Stimulated activated CD8-positive, alpha-beta memory T cell treated with anti-CD3 and anti-CD28 coated beads, Interleukin-4, amount 100 ng/mL, for 48 hours (primary cell): Measurements from ENCODE around the gene KRT16.
"Not testable (repeated sequence)": the region's sequence is repeated elsewhere in the genome, so short reads cannot be mapped to it uniquely, and the experiment has no call there.

Experiments used
- DNase-seq: peaks from one replicate; pipeline ENCODE4 v3.0.0-alpha.2; 2020

The KRT16 gene

DNA sequence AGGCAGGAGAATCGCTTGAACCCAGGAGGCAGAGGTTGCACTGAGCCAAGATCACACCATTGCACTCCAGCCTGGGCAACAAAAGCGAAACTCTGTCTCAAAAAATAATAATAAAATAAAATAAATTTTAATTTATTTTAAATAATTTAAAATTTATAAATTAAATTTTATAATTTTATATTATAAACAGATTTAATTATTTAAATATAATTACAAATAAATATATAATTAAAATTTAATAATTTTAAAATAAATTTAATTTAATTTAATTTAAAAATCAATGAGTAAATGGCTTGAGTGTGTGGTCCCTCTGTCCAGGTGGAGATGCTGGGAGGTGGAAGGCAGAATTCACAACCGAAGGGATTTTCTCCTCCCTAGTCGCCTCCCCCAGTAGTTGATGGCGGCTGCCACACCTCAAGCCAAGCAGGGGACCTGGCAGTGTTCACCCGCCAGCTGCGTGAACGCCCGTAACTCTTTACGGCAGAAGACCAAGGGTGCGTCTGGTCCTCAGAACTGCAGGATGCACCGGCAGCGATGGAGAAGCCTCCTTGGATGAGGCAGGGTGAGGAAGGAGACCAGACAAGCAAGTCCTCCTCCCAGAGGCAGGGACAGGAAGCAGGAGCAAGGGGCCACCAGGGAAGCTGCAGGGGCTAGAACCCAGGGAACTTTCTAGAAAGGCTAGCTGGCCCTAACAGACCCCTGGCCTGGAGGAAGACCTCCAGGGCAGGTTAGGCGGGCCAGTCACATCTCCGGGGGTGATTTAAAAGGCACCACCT lies 34.7 kb upstream of the KRT16 start:
- no peak for DNase-seq

GRCh38 chr17:41642252-41643156 lies 29.9 kb upstream of the KRT16 start:
- DNase-seq = no peak

DNA sequence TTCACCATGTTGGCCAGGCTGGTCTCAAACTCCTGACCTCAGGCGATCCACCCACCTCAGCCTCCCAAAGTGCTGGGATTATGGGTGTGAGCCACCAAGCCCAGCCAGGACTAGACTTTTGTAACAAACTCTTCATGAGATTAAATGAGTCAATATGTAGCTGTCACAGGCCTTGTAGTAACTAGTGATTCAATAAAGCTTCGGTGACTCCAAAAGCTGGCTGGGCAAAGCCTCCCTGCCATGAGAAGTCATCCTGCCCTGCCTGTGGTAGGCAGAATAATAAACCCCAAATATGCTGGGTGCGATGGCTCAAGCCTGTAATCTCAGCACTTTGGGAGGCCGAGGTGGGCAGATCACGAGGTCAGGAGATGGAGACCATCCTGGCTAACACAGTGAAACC lies 28.0 kb upstream of the KRT16 start:
- DNase-seq = not testable (repeated sequence)

- DNase-seq = no peak
Observed at GRCh38 chr17:41639492-41640473, 27.2 kb upstream of the KRT16 start.

GRCh38 chr17:41638941-41639340 lies 26.4 kb upstream of the KRT16 start:
- no peak for DNase-seq

- DNase-seq = no peak
Observed at GRCh38 chr17:41638194-41638593, 25.6 kb upstream of the KRT16 start.

DNA sequence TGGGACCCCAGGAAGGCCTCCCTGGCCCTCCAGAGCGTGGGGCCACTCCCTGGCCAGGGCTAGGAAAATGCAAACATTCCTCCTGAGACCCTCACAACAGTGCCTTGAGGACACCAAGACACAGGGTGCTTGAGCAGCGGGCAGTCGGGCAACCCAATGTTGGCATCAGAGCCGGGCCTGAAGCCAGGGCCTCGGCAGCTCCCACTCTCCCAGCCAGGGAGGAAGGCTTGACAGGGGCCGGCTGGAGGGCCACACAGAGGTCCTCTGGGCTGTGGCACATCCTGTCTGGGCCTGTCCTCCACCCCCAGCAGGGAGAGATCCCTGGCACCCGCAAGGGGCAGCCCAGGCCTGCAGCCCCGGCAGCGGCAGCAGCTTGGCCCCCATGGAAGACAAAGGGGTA lies 24.1 kb upstream of the KRT16 start:
- no peak for DNase-seq

DNA sequence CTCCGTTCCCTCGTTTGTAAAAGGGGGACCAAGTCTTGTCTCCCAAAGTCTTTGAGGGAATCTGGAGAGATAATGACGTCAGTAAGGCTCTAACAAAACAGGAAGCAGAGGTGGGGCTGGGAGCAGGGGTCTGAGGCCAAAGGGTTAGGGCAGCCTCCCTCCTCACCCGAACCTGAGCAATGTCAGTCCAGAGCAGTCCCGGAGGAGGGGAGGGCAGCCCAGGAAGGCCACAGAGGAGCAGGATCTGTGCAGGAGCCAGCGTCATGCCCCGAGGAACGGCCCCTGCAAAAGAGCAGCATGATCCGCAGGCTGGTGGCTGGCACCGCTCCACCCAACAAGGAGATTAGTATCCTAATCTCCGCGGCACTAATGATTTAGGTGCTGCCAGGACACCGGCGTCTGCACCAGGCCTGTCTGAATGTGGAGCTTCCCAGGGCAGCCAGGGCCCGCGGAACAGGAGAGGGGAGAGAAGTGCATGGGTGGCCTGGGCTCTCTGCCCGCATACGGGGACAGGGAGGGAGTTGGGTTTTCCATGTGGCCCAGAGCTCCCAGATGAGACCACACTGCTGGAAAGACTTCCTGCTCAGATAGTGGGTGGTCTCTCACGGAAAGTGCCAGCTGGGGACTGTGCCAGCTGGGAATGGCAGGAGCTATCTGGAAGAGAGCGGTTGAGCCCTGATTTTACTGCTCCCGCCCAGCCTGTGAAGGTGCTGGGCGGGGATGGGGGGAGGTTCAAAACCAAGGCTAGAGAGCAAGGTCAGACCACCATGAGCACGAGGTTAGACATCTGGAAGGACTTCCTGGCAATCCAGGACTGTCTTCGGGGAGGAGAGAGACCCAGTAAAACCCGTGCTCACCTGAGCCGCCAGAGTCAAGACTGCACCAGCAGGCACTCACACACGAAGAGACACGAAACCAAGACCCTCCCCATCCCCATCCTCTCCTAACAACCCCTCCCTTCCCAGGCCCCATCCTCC lies 22.8 kb upstream of the KRT16 start:
- DNase-seq = no peak

DNA sequence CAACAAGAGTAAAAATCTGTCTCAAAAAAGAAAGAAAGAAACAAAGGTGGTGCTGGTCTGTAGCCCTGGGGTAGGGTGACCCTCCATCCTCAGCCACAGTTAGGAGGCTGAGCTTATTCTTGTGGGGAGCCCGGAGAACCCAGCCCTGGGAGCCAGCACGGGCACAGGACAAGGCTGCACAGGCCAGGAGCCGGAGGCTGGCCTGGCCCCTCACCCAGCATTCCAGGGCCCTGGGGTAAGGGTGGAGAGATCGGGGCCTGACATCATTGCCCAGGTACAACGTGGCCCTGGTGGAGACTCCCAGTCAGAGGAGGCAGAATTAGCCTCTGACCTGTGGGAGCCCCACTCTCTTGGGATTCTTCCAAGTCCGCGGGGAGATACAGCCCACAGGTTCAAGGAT lies 22.1 kb upstream of the KRT16 start:
- no peak for DNase-seq

DNA sequence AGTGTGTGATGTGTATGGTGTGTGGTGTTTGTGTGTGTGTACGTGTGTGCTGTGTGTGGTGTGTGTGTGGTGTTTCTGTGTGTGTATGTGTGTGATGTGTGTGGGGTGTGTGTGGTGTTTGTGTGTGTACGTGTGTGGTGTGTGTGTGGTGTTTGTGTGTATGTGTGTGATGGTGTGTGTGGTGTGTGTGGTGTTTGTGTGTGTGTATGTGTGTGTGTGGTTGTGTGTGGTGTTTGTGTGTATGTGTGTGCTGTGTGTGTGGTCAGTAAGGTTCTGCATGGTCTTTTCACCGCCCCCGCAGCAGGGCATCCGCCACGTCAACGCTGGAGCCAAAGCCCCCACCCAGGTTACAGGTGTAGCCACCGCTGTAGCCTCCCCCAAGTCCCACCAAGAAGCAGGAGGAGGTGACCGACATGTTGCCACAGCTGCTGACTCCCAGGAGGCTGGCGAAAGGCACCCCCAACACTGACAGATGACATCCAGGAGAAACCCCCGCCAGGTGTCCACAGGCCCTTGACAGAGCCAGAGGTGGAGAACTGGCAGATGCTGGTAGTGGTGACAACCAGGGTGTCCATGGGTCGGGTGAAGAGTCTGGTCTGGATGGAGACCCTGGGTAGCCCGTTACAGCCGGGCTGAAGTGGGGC lies 21.1 kb upstream of the KRT16 start:
- no peak for DNase-seq

GRCh38 chr17:41632482-41633105 lies 20.0 kb upstream of the KRT16 start:
- DNase-seq = no peak

GRCh38 chr17:41631898-41632285 lies 19.3 kb upstream of the KRT16 start:
- DNase-seq = no peak

DNA sequence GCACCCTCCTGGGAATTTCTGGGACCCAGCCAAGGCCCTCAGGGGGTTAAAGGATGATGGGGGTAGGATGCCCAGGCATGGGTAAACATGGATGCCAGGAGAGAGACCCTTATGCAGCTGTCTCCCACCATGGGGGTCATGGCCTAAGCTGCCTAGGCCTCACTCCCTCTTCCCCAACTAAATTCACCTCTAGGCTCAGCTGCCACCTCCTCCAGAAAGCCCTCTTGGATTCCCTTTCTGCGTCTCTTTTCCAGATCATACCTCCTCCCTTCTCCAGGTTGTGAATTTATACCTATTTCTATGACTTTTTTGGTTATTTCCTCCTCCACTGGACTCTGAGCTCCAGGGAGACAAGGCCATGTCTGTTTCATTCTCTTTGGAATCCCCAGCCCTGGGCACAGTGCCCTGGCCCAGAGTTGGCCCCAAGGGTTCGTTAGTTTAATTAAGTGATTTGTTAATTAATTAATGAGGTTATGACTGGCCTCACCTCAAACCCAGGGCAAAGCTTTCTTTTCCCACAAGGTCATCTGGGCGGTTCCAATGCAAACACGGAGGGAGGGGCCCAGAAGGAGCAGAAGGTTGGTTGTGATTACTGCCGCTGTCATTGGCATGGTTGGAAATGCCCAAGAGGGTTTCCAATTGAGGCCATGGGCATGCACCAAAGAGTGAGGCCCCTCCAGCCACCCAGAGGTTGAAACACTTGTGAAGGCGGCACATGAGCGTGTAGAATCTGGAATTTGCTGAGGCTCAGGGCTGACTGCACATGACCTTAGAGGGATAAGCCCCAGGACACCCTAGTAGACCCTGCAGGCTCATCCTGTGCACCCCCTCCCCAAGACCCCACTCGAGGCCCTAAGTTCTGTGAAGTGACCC lies 18.7 kb upstream of the KRT16 start:
- no peak for DNase-seq

GRCh38 chr17:41629826-41630670 lies 17.5 kb upstream of the KRT16 start:
- no peak for DNase-seq

DNA sequence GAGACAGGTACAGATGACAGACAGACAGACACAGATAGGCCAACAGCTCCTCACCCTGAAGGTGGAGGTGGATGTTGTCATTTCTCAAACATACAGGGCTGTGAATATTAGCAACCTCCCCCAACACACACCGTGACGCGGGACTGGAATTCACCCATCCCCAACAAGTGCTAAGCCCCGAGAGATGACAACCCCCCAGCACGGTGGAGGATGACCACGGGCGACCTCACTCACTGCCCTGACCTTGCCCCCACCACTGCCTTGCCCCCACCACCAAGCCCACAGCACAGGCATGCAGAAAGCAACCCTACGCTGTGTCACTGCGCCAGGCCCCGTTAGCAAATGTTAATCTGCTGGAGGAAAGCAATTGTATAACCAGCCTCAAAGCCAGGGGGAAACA lies 16.7 kb upstream of the KRT16 start:
- no peak for DNase-seq

DNA sequence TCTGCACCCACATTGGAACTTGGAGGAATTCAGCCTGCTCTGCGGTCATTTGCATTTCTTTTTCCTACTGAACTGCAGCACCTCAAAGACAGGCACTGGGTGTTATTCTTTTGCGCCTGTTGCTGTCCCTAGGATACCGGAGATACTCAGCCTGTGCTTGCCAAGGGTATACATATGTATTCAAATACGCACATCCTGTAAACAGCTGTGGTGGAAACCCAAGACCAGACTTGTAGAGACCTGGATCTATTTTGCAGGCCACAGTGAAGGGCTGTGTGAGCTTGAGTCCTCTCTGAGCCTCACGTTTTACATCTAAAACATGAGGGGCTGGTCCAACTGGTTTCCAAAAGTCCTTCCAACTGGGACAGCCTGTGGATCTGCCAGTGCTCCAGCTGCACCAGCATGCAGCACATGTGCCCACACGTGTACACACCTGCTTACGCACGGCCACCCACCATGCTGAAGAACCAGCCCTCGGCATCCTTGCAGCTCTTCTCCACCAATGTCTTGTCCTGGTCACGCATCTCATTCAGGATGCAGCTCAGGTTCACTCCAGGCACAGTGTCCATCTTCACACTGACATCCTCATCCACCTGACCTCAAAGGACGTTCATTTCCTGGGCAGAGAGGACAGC lies 16.2 kb upstream of the KRT16 start:
- not testable (repeated sequence) for DNase-seq

DNA sequence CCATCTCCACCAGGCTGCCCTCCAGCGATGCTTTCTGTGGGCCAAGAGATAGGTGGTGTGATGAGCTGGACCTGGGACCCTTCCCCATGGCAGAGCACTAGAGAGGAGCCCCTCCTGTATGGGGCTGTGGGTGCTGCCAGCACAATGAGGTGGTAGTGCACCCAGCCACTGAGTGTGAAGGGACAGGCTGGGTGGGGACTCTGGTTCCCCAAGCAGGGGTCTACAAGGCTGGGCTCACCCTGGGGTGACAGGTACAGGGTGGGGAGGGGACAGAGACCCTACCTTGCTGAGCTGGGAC lies 15.5 kb upstream of the KRT16 start:
- DNase-seq = not testable (repeated sequence)

DNA sequence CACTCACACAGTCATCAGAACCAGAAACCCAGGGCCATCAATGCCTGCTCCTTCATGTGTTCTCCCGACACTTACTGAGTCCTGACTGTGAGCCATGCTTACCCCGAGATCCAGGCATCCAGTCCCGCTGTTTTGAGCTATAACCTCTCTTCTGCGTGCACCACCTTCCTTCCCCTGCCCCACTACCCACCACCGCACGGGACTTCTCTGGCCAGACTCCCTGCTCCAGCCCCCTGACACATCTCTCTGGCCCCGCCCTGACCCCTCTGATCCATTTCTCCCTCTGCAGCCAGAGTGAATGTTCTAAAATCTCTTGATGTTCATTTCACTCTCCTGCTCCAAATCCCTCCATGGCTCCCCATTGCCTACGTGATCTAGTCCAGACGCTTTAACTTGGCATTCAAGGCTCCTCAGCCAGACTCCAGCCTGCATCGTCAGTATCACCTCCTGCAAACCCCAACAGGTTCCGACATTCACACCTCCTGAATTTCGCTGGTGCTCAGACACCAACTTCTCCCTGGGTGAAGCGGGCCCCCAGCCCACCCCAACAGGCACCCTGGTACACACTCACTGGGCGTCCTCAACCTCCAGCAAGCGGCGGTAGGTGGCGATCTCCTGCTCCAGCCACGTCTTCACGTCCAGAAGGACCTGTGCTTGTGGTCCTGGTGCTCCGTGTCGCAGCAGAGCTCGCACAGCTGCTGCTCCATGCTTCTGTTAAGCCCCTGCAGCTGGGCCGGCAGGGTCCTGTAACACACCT lies 14.9 kb upstream of the KRT16 start:
- DNase-seq = no peak
